Neural cell (in vitro differentiated cells): ENCODE measurements around the gene KCTD21. TPM values are rescaled to one million over a fixed set of nuclear protein-coding genes. Genes with fewer than 3 reads are reported as not detected.

ENCODE experiments used
- H2AFZ ChIP-seq: fragments of 200-600, 300-800 bp; sonication (generic), shearing (Covaris generic); 2 replicates; pipeline ENCODE4 v1.6.0; 2014; ENCODE audit warnings: low read depth, mild to moderate bottlenecking, antibody characterized with exemption, low read length, moderate library complexity
- H3F3A ChIP-seq: fragments of 200-600 bp; shearing (Covaris generic); 2 replicates; pipeline ENCODE4 v1.6.1; 2016; ENCODE audit warnings: mild to moderate bottlenecking, moderate library complexity, mixed read lengths, antibody characterized with exemption, low read length; ENCODE audit not compliant: insufficient read depth, poor library complexity, severe bottlenecking
- H3K27ac ChIP-seq: fragments of 200-600, 300-800 bp; sonication (generic), shearing (Covaris generic); 2 replicates; pipeline ENCODE4 v1.5.1; 2014; ENCODE audit warnings: mild to moderate bottlenecking, low read length, moderate library complexity
- H3K27me3 ChIP-seq: fragments of 300-800, 200-600 bp; sonication (generic), shearing (Covaris generic); 2 replicates; pipeline ENCODE4 v1.6.0; 2014; ENCODE audit warnings: mild to moderate bottlenecking, low read depth, low read length, moderate library complexity; ENCODE audit not compliant: insufficient read depth
- H3K36me3 ChIP-seq: fragments of 300-800, 200-600 bp; sonication (generic), shearing (Covaris generic); 2 replicates; pipeline ENCODE4 v1.5.1; 2014; ENCODE audit warnings: mild to moderate bottlenecking, antibody characterized with exemption, low read length, moderate library complexity; ENCODE audit not compliant: insufficient read depth
- H3K4me2 ChIP-seq: fragments of 300-800, 200-600 bp; sonication (generic), shearing (Covaris generic); 2 replicates; pipeline ENCODE4 v1.6.0; 2014; ENCODE audit warnings: mild to moderate bottlenecking, low read length
- H3K4me3 ChIP-seq: fragments of 300-800, 200-600 bp; sonication (generic), shearing (Covaris generic); 2 replicates; pipeline ENCODE4 v1.5.1; 2014; ENCODE audit warnings: mild to moderate bottlenecking, low read length, moderate library complexity
- H3K79me2 ChIP-seq: fragments of 200-600 bp; shearing (Covaris generic); replicated peaks from 2 replicates; pipeline ENCODE4 v1.6.0; 2014; ENCODE audit warnings: mild to moderate bottlenecking, low read length, moderate library complexity; ENCODE audit not compliant: insufficient read depth
- H3K9ac ChIP-seq: fragments of 300-800, 200-600 bp; sonication (generic), shearing (Covaris generic); 2 replicates; pipeline ENCODE4 v1.6.1; 2016; ENCODE audit warnings: mild to moderate bottlenecking, low read length, mixed read lengths
- H3K9me2 ChIP-seq: fragments of 200-600 bp; shearing (Covaris generic); 2 replicates; pipeline ENCODE4 v1.6.1; 2016; ENCODE audit warnings: mild to moderate bottlenecking, low read length, mixed read lengths; ENCODE audit not compliant: insufficient read depth
- H3K9me3 ChIP-seq: fragments of 200-600, 300-800 bp; sonication (generic), shearing (Covaris generic); 2 replicates; pipeline ENCODE4 v1.6.1; 2016; ENCODE audit warnings: mild to moderate bottlenecking, mixed run types, low read length, moderate library complexity, mixed read lengths
- H4K20me1 ChIP-seq: fragments of 200-600 bp; shearing (Covaris generic); 2 replicates; pipeline ENCODE4 v1.6.1; 2016; ENCODE audit warnings: mild to moderate bottlenecking, mixed run types; ENCODE audit not compliant: insufficient read depth
- EP300 ChIP-seq: fragments of 450-650 bp; conservative IDR thresholded peaks from 2 replicates; pipeline ENCODE4 v1.6.1; 2014; ENCODE audit warnings: antibody characterized with exemption, mild to moderate bottlenecking, moderate library complexity; ENCODE audit not compliant: poor library complexity, severe bottlenecking
- EZH2 ChIP-seq: fragments of 200-600, 300-800 bp; shearing (Covaris generic), sonication (generic); IDR thresholded peaks from 2 replicates; pipeline ENCODE4 v1.6.1; 2014; ENCODE audit warnings: antibody characterized with exemption, low read length, borderline replicate concordance, mild to moderate bottlenecking; ENCODE audit not compliant: insufficient read depth, poor library complexity, severe bottlenecking
- MXI1 ChIP-seq: fragments of 450-650 bp; conservative IDR thresholded peaks from 2 replicates; pipeline ENCODE4 v1.6.1; 2014; ENCODE audit warnings: antibody characterized with exemption, mild to moderate bottlenecking; ENCODE audit not compliant: poor library complexity, severe bottlenecking
- POLR2AphosphoS5 ChIP-seq: IDR thresholded peaks from 2 replicates; pipeline ENCODE4 v1.6.1; 2012
- RAD21 ChIP-seq: fragments of 450-650 bp; conservative IDR thresholded peaks from 2 replicates; pipeline ENCODE4 v1.6.1; 2014; ENCODE audit warnings: antibody characterized with exemption, mild to moderate bottlenecking, moderate library complexity
- REST ChIP-seq: IDR thresholded peaks from 2 replicates; pipeline ENCODE4 v1.6.1; 2012; ENCODE audit warnings: borderline replicate concordance
- SMC3 ChIP-seq: fragments of 450-650 bp; conservative IDR thresholded peaks from 2 replicates; pipeline ENCODE4 v1.6.1; 2014; ENCODE audit warnings: antibody characterized with exemption, mild to moderate bottlenecking, moderate library complexity; ENCODE audit not compliant: poor library complexity
- TAF1 ChIP-seq: IDR thresholded peaks from 2 replicates; pipeline ENCODE4 v1.6.1; 2012; ENCODE audit warnings: low read depth
- polyA plus RNA-seq: library from polyadenylated mRNA; depleted of rRNA; stranded (reverse); fragments of >200 nt; gene quantifications from 2 replicates; pipeline ENCODE4 v1.2.3, GENCODE V29; 2014
- TF ChIP-seq, protein P1 (sequence below): fragments of 450-650 bp; IDR thresholded peaks from 2 replicates; pipeline ENCODE4 v1.5.1; 2014; ENCODE audit warnings: antibody characterized with exemption, mild to moderate bottlenecking, moderate library complexity; ENCODE audit not compliant: poor library complexity, severe bottlenecking

The KCTD21 gene
- polyA plus RNA-seq, 1 donor from 2014 or later, result 1.4 TPM

DNA sequence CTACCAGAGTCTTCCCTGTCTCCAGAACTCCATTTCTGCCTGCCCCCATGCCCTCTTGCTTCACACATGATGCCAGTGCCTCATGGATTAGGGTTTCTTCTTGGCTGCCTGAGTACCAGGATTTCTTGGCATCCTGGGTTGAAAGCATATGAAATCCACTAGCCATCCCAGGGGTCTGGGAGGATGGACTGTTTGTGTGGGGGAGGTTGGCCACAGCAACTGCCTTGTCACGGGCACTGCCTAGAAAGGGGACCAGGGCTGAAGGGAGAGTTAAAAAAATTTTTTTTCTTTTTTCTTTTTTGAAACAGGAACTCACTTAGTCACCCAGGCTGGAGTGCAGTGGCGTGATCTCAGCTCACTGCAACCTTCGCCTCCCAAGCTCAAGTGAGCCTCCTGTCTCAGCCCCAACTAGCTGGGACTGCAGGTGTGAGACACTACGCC lies 4.5 kb upstream of the KCTD21 start:
- no peak overlapping the region for H3K9ac ChIP-seq
- no peak overlapping the region for H3K4me3 ChIP-seq
- H3K36me3 ChIP-seq, result no peaks in the 10 kb centered on the region
- no peak overlapping the region for H2AFZ ChIP-seq
- H3K9me3 ChIP-seq, result no peaks in the 10 kb centered on the region
- no peak overlapping the region for H3K27ac ChIP-seq
- H3F3A ChIP-seq, result no peaks in the 10 kb centered on the region
- peaks cover 14% of the 10 kb centered on the region for H3K79me2 ChIP-seq
- H3K9me2 ChIP-seq, result no peaks in the 10 kb centered on the region
- no peaks in the 10 kb centered on the region for H4K20me1 ChIP-seq
- no peaks in the 10 kb centered on the region for H3K27me3 ChIP-seq
- TF ChIP-seq TAF1, result no peak
- TF ChIP-seq, protein P1, sequence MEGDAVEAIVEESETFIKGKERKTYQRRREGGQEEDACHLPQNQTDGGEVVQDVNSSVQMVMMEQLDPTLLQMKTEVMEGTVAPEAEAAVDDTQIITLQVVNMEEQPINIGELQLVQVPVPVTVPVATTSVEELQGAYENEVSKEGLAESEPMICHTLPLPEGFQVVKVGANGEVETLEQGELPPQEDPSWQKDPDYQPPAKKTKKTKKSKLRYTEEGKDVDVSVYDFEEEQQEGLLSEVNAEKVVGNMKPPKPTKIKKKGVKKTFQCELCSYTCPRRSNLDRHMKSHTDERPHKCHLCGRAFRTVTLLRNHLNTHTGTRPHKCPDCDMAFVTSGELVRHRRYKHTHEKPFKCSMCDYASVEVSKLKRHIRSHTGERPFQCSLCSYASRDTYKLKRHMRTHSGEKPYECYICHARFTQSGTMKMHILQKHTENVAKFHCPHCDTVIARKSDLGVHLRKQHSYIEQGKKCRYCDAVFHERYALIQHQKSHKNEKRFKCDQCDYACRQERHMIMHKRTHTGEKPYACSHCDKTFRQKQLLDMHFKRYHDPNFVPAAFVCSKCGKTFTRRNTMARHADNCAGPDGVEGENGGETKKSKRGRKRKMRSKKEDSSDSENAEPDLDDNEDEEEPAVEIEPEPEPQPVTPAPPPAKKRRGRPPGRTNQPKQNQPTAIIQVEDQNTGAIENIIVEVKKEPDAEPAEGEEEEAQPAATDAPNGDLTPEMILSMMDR, result no peak
- no peak for TF ChIP-seq POLR2AphosphoS5
- no peak for TF ChIP-seq SMC3
- no peak for TF ChIP-seq MXI1
- TF ChIP-seq RAD21, result no peak
- TF ChIP-seq REST, result no peak
- TF ChIP-seq EP300, result no peak
- TF ChIP-seq EZH2, result no peak
- H3K4me2 ChIP-seq, result no peak overlapping the region

DNA sequence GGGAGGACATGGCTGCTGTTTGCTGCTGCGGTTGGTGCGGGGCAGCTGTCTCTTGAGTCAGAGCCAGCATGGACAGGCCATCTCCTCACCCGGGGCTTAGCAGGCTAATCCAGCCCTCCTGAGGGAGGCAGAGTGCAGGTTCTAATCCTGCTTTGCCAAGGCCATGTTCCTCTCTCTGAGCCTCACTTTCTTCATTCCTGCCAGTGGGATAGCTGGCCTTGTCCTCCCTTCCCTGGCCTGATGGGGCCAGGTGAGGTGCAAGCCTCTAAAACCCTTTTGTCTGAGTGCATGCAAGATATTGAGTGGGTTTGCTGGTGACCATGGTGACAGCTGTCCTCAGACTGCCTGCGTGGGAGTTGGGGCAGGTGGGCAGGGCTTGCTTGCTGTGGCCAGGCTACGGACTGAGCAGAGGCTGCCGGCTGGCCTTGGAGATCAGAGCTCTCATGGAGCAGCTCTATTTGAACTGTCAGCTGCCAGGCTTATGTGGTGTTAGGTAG lies 3.8 kb upstream of the KCTD21 start:
- Histone ChIP-seq H3K9me3 (no peaks in the 10 kb centered on the region), H3K36me3 (no peaks in the 10 kb centered on the region), H3K4me2 (no peak overlapping the region), H3K27me3 (no peaks in the 10 kb centered on the region), H3K9me2 (no peaks in the 10 kb centered on the region), H3K27ac (no peak overlapping the region), H2AFZ (no peak overlapping the region), H4K20me1 (no peaks in the 10 kb centered on the region), H3K4me3 (no peak overlapping the region), H3K9ac (no peak overlapping the region), H3F3A (no peaks in the 10 kb centered on the region), H3K79me2 (peaks cover 14% of the 10 kb centered on the region)
- no peak for TF ChIP-seq TAF1
- no peak for TF ChIP-seq EP300
- TF ChIP-seq RAD21, result no peak
- TF ChIP-seq, protein P1, result no peak
- no peak for TF ChIP-seq POLR2AphosphoS5
